HuH-7 (cell line): ENCODE measurements around the gene SPRR2G.
"Not testable (repeated sequence)": the region's sequence is repeated elsewhere in the genome, so short reads cannot be mapped to it uniquely, and the experiment has no call there.

Experiments used
- DNase-seq: peaks from one replicate; pipeline ENCODE4 v3.0.0; 2011; ENCODE audit warnings: low spot score

SPRR2G gene

DNA sequence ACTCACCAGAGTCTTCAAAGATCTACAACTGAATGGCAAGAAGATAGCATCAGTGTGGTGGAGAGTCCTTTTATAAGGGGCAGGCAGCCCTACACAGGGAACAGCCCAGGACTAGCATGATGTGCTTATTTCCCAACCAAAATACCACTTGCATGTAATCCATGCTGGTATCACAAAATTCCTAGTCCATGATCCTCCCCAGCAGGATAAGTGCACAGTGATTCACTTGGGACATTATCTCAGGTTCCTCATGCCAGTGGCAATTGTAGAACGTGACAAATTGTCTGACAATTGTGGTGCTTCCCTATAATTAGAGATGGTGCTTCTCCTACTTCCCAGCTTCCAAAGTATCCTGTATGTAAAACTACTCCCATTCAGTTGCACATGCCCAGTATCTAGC is at the start of gene SPRR2G:
TSS of gene SPRR2G (minus strand) at position 45 of the 400 bp plus-strand sequence. CDS start 780 bp downstream, outside the sequence.
- no peak for DNase-seq

GRCh38 chr1:153195216-153195615 is 44.5 kb upstream of the SPRR2G start:
- no peak for DNase-seq

DNA sequence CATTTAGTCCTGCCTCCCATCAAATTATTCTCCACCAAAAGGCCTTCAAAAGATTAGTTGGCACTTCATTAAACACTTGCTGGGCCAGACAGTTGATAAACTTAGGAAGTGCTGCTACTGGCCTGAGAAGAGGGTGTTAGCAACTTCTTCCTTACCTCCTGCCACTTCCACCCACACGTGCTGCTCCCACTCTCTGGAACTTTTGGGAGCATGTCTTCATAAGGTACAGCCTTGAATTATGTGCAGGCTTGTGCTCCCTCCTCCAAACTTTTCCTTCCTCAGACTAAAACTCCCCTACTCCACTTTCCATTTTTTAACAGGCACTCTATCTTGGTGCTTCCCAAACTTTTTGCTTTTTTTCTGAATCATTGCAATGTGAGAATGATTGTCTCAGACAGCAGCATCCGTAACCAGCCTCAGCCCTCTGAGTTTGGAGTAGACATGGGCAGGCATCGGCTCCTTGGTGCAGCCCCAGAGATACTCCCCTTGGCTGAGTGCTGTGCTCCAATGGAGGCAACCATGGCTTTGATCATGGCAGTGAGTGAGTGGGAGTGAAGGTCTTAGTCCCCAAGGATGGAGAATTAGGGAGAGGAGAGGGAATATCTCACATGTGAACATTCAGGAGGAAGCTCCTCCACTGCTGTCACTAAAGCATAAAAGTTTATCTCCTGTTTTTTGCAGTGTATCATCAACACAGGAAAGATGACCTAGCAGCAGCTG is 43.8 kb upstream of the SPRR2G start:
- DNase-seq, result no peak

DNA sequence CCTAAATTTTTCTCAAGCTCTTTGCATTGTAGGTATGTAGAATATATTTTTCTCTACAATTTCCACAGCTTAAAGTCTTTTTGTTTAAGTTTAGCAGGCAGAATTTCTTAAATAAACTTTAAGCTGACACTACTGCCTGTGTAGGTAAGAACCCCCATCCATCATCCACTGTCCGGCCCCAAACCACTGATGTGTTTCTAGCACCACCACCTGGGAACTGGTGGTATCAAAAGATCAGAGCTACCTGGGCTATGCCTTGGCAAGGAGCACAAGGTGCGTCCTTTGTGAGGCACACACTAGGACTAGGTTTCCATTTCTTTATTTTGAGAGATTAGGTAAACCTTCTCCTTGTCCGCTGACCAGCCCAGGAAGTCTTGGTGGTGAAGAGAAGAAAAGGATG is 42.0 kb upstream of the SPRR2G start:
- DNase-seq, result peak; percentile 12

DNA sequence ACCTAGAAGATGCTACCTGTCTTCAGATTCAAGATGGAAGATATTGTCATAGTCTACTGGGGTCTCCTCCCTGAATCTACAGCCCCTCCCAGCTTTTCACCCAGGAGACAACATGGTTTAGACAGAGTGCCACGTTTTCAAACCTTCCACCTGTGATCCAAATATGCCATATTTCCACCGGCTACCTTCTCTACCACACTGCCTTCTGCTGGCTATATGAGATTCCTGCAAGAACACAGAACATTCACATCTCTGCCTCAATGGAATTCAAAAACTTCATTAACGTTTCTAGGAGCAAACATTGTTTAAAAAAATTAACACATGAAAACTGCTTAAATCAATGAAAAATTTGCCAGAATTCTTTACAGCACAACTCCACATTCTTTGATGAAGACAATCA is 39.7 kb upstream of the SPRR2G start:
- DNase-seq, result no peak

DNA sequence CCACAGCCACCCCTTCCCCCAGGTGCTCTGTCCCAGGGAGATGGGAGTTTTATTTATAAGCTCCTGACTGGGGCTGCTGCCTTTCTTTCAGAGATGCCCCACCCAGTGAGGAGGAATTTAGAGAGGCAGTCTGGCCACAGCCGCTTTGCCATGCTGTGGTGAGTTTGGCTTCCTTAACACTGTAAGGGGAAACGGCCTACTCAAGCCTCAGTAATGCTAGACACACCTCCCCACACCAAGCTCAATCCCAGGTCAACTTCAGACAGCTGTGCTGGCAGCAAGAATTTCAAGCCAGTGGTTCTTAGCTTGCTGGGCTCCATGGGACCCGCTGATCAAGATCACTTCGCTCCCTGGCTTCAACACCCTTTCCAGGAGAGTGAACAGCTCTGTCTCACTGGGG is 37.6 kb upstream of the SPRR2G start:
- not testable (repeated sequence) for DNase-seq

DNA sequence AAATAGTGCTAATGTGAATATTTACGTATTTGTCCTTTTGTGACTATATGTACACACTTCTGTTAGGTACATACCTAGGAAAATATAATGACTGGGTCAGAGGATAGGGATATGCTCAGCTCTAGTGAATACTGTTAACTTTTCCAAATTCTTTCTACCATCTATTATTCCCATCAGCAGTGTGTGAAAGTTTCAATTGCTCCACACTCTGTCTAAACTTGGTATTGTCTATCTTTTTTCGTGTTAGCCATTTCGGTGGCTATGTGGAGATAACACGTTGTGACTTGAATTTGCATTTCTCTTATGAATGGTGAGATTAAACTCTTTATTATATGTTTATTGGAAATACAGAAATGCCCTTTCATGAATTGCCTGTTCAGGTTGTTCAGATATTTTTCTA is 29.9 kb upstream of the SPRR2G start:
- DNase-seq, result no peak

DNA sequence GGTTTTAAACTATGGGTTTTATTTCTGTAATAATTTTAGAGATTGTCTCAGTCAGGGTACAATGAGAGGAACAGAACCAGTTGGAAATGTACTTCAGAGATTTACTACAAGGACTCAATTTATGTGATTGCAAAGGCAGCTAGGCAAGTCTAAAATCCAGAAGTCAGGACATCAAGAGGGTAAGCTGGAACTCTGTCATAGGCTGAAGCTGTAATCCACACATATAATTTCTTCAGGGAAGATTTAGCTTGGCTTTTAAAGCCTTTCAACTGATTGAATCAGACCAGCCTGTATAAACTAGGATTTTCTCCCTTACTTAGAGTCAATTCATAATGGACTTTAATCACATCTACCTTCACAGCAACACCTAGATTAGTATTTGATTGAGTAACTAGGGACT is 28.2 kb upstream of the SPRR2G start:
- DNase-seq, result no peak

GRCh38 chr1:153174624-153175023 is 23.9 kb upstream of the SPRR2G start:
- DNase-seq, result no peak

DNA sequence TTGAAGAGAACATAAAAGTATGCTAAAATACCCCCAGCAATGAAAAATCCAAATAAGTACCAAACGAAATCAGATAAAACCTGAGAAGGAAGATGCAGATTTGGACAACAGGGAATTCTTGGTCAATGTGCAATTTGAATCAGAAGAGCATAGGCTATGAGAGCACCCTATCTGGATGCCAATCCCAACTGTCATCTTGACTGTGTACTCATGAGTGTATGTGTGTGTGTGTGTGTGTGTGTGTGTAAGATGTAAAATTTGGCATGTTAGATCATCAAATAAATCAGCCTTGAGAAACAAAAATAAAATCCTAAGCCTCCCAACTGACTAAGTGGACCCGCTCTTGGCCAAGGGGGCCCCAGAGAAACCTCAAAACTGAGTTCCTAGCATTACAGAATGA is 18.0 kb upstream of the SPRR2G start:
- no peak for DNase-seq

DNA sequence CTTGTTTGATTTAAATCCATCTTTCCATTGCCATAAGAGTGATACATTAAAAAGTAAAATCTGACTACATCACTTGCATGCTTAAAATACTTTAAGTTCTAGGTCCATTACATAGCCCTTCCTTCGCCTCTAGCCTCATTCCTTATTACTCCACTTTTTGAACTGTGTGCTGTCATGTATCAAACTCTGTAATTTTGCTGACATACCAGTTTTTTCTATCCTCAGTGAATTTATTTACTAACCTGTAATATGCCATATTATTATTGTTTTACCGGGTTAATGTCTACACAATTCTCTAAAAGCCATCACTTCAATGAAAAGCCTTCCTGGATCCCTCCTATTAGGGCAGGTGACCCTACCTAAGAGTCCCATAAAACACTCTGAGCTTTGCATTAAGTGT is 4.9 kb upstream of the SPRR2G start:
- no peak for DNase-seq

GRCh38 chr1:153152481-153152880 is 1.8 kb upstream of the SPRR2G start:
- DNase-seq, result no peak

- DNase-seq, result no peak
Measured at GRCh38 chr1:153141377-153141776, 9.3 kb downstream of the SPRR2G start.

- no peak for DNase-seq
Measured at GRCh38 chr1:153140484-153140883, 10.2 kb downstream of the SPRR2G start.

- no peak for DNase-seq
Measured at GRCh38 chr1:153133743-153134142, 16.9 kb downstream of the SPRR2G start.

DNA sequence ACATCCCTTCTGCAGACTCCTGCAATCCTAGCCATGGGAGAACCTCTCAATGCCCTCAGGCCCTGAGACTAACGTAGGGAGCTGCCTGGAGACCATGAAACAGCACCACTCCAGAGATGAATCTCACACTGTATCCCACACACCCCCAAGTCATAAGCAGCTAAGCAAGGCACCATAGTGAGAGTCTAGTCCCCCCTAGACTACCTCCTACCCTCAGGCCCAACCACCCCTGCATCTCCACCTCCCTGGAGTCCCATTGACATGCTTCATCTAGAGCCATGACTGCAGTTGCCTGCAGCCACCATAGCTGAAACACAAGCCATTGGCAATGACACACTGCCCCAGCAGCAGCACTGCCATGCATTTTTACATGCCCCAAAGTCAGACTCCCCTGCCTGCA is 17.4 kb downstream of the SPRR2G start:
- DNase-seq, result no peak

- DNase-seq, result not testable (repeated sequence)
Measured at GRCh38 chr1:153128688-153129087, 22.0 kb downstream of the SPRR2G start.

DNA sequence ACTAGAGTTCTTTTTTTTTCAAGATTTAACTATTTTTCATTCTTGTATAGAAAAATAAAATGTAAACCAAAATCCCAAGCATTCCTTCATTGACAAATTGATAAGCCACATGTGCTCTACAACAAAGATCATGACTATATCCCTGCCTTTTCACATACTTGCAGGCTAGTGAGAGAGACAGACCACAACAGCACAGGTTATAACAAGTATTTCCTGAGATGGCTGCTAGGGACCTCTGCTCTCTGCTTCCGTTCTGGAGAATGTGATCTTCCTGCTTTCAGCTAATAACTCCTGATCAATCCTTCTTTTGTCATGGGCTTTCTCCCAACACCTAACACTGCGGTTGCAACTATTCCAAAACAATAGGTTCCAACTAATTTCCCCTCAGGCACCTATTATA is 23.4 kb downstream of the SPRR2G start:
- DNase-seq, result no peak

- no peak for DNase-seq
Measured at GRCh38 chr1:153125536-153125935, 25.2 kb downstream of the SPRR2G start.

DNA sequence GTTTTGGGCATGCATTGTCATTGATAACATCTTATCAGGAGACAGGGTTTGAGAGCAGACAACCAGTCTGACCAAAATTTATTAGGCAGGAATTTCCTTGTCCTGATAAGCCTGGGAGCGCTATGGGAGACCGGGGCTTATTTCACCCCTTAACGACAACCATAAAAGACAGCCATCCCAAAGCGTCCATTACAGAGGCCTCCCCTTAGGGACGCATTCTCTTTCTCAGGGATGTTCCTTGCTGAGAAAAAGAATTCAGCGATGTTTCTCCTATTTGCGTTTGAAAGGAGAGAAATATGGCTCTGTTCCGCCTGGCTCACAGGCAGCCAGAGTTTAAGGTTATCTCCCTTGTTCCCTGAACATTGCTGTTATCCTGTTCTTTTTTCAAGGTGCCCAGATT is 26.9 kb downstream of the SPRR2G start:
- DNase-seq, result not testable (repeated sequence)

DNA sequence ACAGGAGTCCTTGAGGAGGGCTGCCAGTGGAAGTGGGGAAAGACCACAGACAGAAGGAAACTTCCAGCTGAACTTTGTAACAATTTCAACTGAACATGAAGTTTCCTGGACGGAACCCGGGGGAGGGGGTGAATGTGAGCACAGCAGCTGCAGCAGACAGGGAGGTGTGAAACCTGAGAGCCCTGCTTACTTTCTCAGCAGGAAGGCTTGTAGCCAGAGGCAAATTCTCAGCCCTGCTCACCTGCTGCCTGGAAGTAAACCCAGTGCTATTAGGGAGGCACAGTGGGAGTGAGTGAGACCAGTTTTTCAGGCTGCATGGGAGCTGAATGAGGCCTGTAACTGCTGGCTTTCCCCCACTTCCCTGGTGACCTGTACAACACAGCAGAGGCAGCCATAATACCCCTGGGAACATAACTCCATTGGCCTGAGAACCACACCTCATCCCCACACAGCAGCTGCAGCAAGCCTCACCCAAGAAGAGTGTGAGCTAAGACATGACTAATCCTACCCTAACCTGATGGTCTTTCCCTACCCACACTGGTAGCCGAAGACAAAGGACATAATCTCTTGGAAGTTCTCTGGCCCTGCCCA is 27.8 kb downstream of the SPRR2G start:
- no peak for DNase-seq

GRCh38 chr1:153120945-153121344 is 29.7 kb downstream of the SPRR2G start:
- no peak for DNase-seq

- no peak for DNase-seq
Measured at GRCh38 chr1:153119491-153119971, 31.2 kb downstream of the SPRR2G start.

DNA sequence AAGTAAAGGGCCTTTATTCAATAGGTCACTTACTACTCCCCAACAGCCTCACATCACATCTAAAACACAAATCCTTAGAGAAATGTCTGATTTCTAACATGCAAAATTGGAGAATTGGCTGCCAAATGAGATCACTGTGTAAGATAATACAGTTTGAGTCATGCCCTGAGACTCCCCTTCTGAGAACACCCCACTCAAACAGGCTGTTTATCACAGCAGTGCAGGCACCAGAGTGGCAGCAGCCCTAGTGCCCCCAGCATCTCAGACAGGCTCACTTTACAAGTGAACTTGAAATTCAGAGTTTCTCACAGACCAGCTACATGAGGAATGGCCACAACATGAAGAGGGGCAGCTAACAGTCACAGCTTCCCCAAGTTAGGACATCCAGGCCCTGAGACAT is 35.4 kb downstream of the SPRR2G start:
- DNase-seq, result not testable (repeated sequence)
